ENCODE results near the gene KHDRBS2. TPM values are rescaled to one million over a fixed set of nuclear protein-coding genes. Genes with fewer than 3 reads are reported as not detected.
"Not testable (repeated sequence)": the region's sequence is repeated elsewhere in the genome, so short reads cannot be mapped to it uniquely, and the experiment has no call there.

Gene KHDRBS2
- total RNA-seq, 2 donors from 2014 or later, result not detected

DNA sequence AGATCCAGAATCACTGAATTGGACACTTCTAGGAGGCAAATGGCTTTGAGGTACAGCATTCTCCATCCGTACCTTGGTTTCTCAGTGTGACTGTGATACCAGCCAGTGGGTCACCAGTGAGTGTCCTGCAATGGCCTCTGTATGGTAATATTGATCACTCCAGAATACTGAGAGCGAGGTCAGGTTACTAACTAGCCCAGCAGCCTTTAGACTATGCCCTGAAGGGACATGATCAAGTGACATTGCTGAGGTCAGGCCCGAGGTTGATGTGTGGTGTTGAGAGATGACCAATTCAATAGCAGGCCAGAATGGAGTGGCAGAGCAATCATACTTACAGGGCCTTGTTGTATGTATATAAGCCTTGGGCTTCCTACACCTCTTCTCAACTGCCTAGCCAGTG lies 476.0 kb downstream of the KHDRBS2 start:
- no peaks in the 10 kb centered on the region for H3K36me3 Mint-ChIP-seq (ENCODE audit: low read depth)
- no peak overlapping the region for H3K4me3 Mint-ChIP-seq
- ATAC-seq (replicated peaks), result no peak
- no peak overlapping the region for H3K27ac Mint-ChIP-seq
- H3K4me1 Mint-ChIP-seq, result no peaks in the 10 kb centered on the region
- H3K27me3 Mint-ChIP-seq, result no peaks in the 10 kb centered on the region
- H3K9me3 Mint-ChIP-seq, result peaks cover 6% of the 10 kb centered on the region

DNA sequence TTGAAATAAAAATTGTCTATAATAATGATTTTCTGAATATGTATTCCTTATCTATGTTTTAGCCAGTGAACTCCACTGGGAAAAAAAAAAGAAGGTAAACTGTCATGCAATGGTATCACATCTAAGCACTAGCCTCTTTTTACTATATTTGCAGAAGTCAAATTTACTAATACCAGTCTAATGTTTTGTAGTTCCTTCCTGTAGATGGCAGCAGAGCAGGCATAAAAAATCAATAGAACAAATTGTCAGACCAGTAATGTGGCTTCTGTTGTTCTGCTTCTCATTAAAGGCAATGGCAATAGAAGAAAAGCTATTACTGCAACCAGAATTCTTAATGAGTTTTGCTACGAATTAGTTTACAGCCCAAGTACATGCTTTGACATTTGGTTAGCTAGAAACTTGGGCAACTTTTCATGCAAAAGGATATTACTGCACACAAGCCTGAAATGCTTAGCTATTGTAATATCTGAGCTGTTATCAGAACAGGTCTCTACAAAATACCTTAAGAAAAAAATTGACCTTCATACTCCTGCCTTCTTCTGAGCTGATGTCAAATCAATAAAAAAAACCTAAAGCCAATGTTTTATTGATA lies 476.9 kb downstream of the KHDRBS2 start:
- no peak overlapping the region for H3K27ac Mint-ChIP-seq
- H3K4me3 Mint-ChIP-seq, result no peak overlapping the region
- H3K4me1 Mint-ChIP-seq, result no peaks in the 10 kb centered on the region
- no peak for ATAC-seq (replicated peaks)
- H3K27me3 Mint-ChIP-seq, result no peaks in the 10 kb centered on the region
- H3K36me3 Mint-ChIP-seq (ENCODE audit: low read depth), result no peaks in the 10 kb centered on the region
- peaks cover 9% of the 10 kb centered on the region for H3K9me3 Mint-ChIP-seq

GRCh38 chr6:61787998-61788397 lies 498.0 kb downstream of the KHDRBS2 start:
- H3K9me3 Mint-ChIP-seq, result peaks cover 3% of the 10 kb centered on the region
- H3K27me3 Mint-ChIP-seq, result no peaks in the 10 kb centered on the region
- no peaks in the 10 kb centered on the region for H3K4me1 Mint-ChIP-seq
- no peak for ATAC-seq (replicated peaks)
- H3K36me3 Mint-ChIP-seq (ENCODE audit: low read depth), result no peaks in the 10 kb centered on the region
- H3K4me3 Mint-ChIP-seq, result no peak overlapping the region
- H3K27ac Mint-ChIP-seq, result no peak overlapping the region

- H3K27me3 Mint-ChIP-seq; H3K36me3 Mint-ChIP-seq (ENCODE audit: low read depth); ATAC-seq (replicated peaks); H3K27ac Mint-ChIP-seq; H3K4me1 Mint-ChIP-seq; H3K4me3 Mint-ChIP-seq: not testable (repeated sequence)
- peaks cover 18% of the 10 kb centered on the region for H3K9me3 Mint-ChIP-seq
Observed at GRCh38 chr6:61769446-61769845, 516.6 kb downstream of the KHDRBS2 start.

- Mint-ChIP-seq H3K4me3 (no peak overlapping the region), H3K27me3 (no peaks in the 10 kb centered on the region), H3K9me3 (peaks cover 31% of the 10 kb centered on the region), H3K4me1 (no peaks in the 10 kb centered on the region), H3K27ac (no peak overlapping the region), H3K36me3 (ENCODE audit: low read depth) (no peaks in the 10 kb centered on the region)
- ATAC-seq (replicated peaks), result no peak
Observed at GRCh38 chr6:61755739-61756138, 530.3 kb downstream of the KHDRBS2 start.

- Mint-ChIP-seq H3K4me3 (no peak overlapping the region), H3K27me3 (no peaks in the 10 kb centered on the region), H3K9me3 (peaks cover 21% of the 10 kb centered on the region), H3K27ac (no peak overlapping the region), H3K36me3 (ENCODE audit: low read depth) (no peaks in the 10 kb centered on the region), H3K4me1 (no peaks in the 10 kb centered on the region)
- ATAC-seq (replicated peaks), result no peak
Observed at GRCh38 chr6:61751986-61752385, 534.0 kb downstream of the KHDRBS2 start.

DNA sequence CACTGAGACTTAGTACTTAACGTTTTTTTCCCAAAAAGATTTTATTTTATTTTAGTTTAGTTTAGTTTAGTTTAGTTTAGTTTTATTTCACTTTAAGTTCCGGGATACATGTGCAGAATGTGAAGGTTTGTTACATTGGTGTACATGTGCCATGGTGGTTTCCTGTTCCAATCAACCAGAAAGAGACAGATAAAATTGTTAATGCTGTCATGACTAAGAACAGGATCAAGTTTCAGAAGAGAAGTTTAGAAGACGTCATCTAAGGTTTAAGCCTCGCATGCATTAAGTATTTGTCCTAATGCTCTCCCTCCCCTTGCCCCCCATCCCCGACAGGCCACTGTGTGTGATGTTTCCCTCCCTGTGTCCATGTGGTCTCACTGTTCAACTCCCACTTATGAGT lies 540.0 kb downstream of the KHDRBS2 start:
- Mint-ChIP-seq H3K27ac (no peak overlapping the region), H3K4me3 (no peak overlapping the region), H3K4me1 (no peaks in the 10 kb centered on the region), H3K27me3 (no peaks in the 10 kb centered on the region), H3K36me3 (ENCODE audit: low read depth) (no peaks in the 10 kb centered on the region), H3K9me3 (peaks cover 6% of the 10 kb centered on the region)
- ATAC-seq (replicated peaks), result no peak

GRCh38 chr6:61711849-61712248 lies 574.2 kb downstream of the KHDRBS2 start:
- ATAC-seq (replicated peaks), result no peak
- H3K27me3 Mint-ChIP-seq, result no peaks in the 10 kb centered on the region
- peaks cover 14% of the 10 kb centered on the region for H3K9me3 Mint-ChIP-seq
- H3K36me3 Mint-ChIP-seq (ENCODE audit: low read depth), result no peaks in the 10 kb centered on the region
- H3K4me1 Mint-ChIP-seq, result no peaks in the 10 kb centered on the region
- H3K4me3 Mint-ChIP-seq, result no peak overlapping the region
- H3K27ac Mint-ChIP-seq, result no peak overlapping the region

DNA sequence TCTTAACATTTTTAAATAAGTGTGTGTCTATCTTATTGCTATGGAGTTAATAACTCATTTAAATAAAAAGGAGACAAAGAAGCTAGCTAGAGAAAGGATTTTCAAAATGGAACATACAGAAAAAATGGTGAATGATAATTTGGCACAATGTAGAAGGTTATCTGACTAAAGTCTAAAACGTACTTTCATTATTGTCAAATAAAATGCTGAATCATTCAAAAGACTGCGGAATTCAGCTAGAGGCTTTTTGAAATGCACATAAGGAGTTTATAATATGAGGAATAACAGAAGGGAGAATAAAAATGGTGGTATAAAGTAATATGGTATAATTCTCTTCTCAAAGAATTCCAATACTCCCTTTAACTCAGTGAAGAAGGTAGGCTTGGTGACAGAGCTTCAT lies 597.9 kb downstream of the KHDRBS2 start:
- no peak overlapping the region for H3K4me3 Mint-ChIP-seq
- H3K4me1 Mint-ChIP-seq, result no peaks in the 10 kb centered on the region
- no peaks in the 10 kb centered on the region for H3K36me3 Mint-ChIP-seq (ENCODE audit: low read depth)
- H3K27ac Mint-ChIP-seq, result no peak overlapping the region
- H3K27me3 Mint-ChIP-seq, result no peaks in the 10 kb centered on the region
- ATAC-seq (replicated peaks), result no peak
- peaks cover 12% of the 10 kb centered on the region for H3K9me3 Mint-ChIP-seq

GRCh38 chr6:61682562-61682961 lies 603.5 kb downstream of the KHDRBS2 start:
- no peaks in the 10 kb centered on the region for H3K4me1 Mint-ChIP-seq
- no peak overlapping the region for H3K27ac Mint-ChIP-seq
- peaks cover 12% of the 10 kb centered on the region for H3K9me3 Mint-ChIP-seq
- no peak for ATAC-seq (replicated peaks)
- H3K27me3 Mint-ChIP-seq, result no peaks in the 10 kb centered on the region
- no peaks in the 10 kb centered on the region for H3K36me3 Mint-ChIP-seq (ENCODE audit: low read depth)
- H3K4me3 Mint-ChIP-seq, result no peak overlapping the region

GRCh38 chr6:61679625-61680024 lies 606.4 kb downstream of the KHDRBS2 start:
- no peak overlapping the region for H3K4me3 Mint-ChIP-seq
- no peak for ATAC-seq (replicated peaks)

DNA sequence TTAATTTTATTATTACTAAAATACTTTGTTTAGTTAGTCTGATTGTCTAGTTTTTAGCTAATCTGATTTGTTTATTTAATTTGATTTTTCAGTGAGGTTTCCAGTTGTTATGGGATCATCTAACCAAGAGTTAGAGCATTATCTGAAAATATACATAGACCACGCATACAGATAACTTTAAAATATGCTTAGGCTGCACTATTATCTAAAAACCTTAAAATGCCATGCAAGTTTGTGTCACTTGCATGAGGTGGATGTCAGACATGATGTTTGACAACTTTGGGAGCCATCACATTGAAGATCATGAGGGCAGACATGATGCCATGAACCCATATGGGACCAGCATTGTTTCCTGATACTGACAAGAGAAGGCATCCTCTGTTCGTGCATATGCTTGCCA lies 610.3 kb downstream of the KHDRBS2 start:
- no peaks in the 10 kb centered on the region for H3K36me3 Mint-ChIP-seq (ENCODE audit: low read depth)
- H3K4me3 Mint-ChIP-seq, result no peak overlapping the region
- no peak overlapping the region for H3K27ac Mint-ChIP-seq
- H3K27me3 Mint-ChIP-seq, result no peaks in the 10 kb centered on the region
- ATAC-seq (replicated peaks), result no peak
- H3K4me1 Mint-ChIP-seq, result no peaks in the 10 kb centered on the region
- H3K9me3 Mint-ChIP-seq, result no peaks in the 10 kb centered on the region

More at GRCh38 chr6:61679625-61680024, 606.4 kb downstream of the KHDRBS2 start:
- Mint-ChIP-seq H3K27ac (no peak overlapping the region), H3K27me3 (no peaks in the 10 kb centered on the region), H3K36me3 (ENCODE audit: low read depth) (no peaks in the 10 kb centered on the region), H3K9me3 (peaks cover 7% of the 10 kb centered on the region), H3K4me1 (no peaks in the 10 kb centered on the region)

DNA sequence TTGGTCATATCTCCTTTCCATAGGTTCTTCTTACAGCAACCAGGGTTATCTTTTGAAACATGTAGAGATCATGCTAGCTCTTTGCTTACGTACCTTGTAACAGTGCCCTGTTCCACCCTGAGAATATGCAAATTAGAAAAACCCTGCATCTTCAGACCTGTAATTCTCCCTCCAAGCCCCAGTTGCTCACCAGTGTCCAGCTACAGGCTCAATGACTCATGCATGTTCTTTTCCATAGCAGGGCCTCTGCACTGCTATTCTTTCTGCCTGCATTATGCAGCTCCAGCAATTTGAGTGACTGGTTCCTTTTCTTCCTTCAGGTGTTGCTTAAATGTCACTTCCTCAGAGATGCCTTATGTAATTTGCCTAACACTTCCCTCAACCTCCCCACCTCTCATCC lies 636.2 kb downstream of the KHDRBS2 start:
- H3K4me3 Mint-ChIP-seq, result no peak overlapping the region
- H3K36me3 Mint-ChIP-seq (ENCODE audit: low read depth), result no peaks in the 10 kb centered on the region
- H3K27ac Mint-ChIP-seq, result no peak overlapping the region
- H3K9me3 Mint-ChIP-seq, result peaks cover 26% of the 10 kb centered on the region
- no peak for ATAC-seq (replicated peaks)
- no peaks in the 10 kb centered on the region for H3K27me3 Mint-ChIP-seq
- H3K4me1 Mint-ChIP-seq, result no peaks in the 10 kb centered on the region

GRCh38 chr6:61640463-61640862 lies 645.6 kb downstream of the KHDRBS2 start:
- no peak for ATAC-seq (replicated peaks)
- H3K4me1 Mint-ChIP-seq, result no peaks in the 10 kb centered on the region
- H3K27me3 Mint-ChIP-seq, result no peaks in the 10 kb centered on the region
- H3K4me3 Mint-ChIP-seq, result no peak overlapping the region
- H3K36me3 Mint-ChIP-seq (ENCODE audit: low read depth), result no peaks in the 10 kb centered on the region
- H3K9me3 Mint-ChIP-seq, result peaks cover 11% of the 10 kb centered on the region
- no peak overlapping the region for H3K27ac Mint-ChIP-seq

Measured in activated T-helper 17 cell treated with anti-CD3 and anti-CD28 coated beads, Interleukin-2, amount 50 U/mL, for 72 hours (primary cell).